Gastrocnemius medialis (tissue), 4 donors: ENCODE measurements around the gene AGBL1. TPM values are rescaled to one million over a fixed set of nuclear protein-coding genes. Genes with fewer than 3 reads are reported as not detected.

ENCODE experiments used
- ATAC-seq, 2 donors: fragments of 150-250 bp; one replicate each; pipeline ENCODE4 v1.9.1; 2016
- DNase-seq, 2 donors: peaks; one replicate each; pipeline ENCODE4 v3.0.0-alpha.2; 2019
- H3K27ac ChIP-seq, 4 donors: fragments of 200-600 bp; sonication (generic); 1 replicate in 1 of 4; 2 replicates in 3 of 4; pipeline ENCODE4 v1.5.1; 2016 to 2018; ENCODE audit warnings: mild to moderate bottlenecking in 2 of 4, moderate library complexity in 1 of 4
- H3K27me3 ChIP-seq, 3 donors: fragments of 200-600 bp; sonication (generic) in 2 of 3; 1 replicate in 1 of 3; 2 replicates in 2 of 3; pipeline versions ENCODE4 v1.5.1 to v1.6.0; 2016 to 2019; ENCODE audit warnings: mild to moderate bottlenecking in 1 of 3, moderate library complexity in 1 of 3
- H3K36me3 ChIP-seq, 2 donors: fragments of 200-600 bp; sonication (generic) in 1 of 2; one replicate each; pipeline ENCODE4 v1.5.1; 2017 to 2018
- H3K4me1 ChIP-seq, 2 donors: fragments of 200-600 bp; sonication (generic) in 1 of 2; one replicate each; pipeline ENCODE4 v1.5.1; 2016 to 2017; ENCODE audit warnings: mild to moderate bottlenecking in 2 of 2
- H3K4me3 ChIP-seq, 4 donors: fragments of 200-600 bp; sonication (generic) in 3 of 4; 1 replicate in 1 of 4; 2 replicates in 3 of 4; pipeline ENCODE4 v1.5.1; 2016 to 2019; ENCODE audit warnings: mild to moderate bottlenecking in 2 of 4
- H3K9me3 ChIP-seq, 3 donors: fragments of 200-600 bp; sonication (generic) in 2 of 3; 1 replicate in 1 of 3; 2 replicates in 2 of 3; pipeline ENCODE4 v1.5.1; 2016 to 2019
- POLR2A ChIP-seq, 2 donors: fragments of 450-650 bp; IDR thresholded peaks; one replicate each; pipeline ENCODE4 v1.6.1; 2017; ENCODE audit warnings: antibody characterized with exemption in 2 of 2, mild to moderate bottlenecking in 2 of 2, moderate library complexity in 2 of 2
- in situ Hi-C, 4 donors: fragments of 200-750 bp; cut with MboI; loops; one replicate each; pipeline versions ENCODE4 v1.15.0 to v1.8.0; 2017; ENCODE audit warnings: low sequenced_read_pairs in 4 of 4
- intact Hi-C: fragments of 100-400 bp; cut with DNase I; formaldehyde crosslinking; loops from one replicate; pipeline ENCODE4 v1.15.1; 2023; ENCODE audit warnings: low total_unique reads
- total RNA-seq, 4 donors: library from RNA; depleted of rRNA; stranded (reverse); fragments of >200 nt; gene quantifications; one replicate each; pipeline versions ENCODE4 v1.1.0 to v1.2.3, GENCODE V29; 2016
- TF ChIP-seq, protein P1 (sequence below), 5 experiments: fragments of 450-650 bp in 3 of 5; fragments of 200-600 bp in 2 of 5; sonication (generic) in 2 of 5; IDR thresholded peaks in 4 of 5; conservative IDR thresholded peaks in 1 of 5; 1 replicate in 4 of 5; 2 replicates in 1 of 5; pipeline ENCODE4 v1.5.1; 2016 to 2019; ENCODE audit warnings: antibody characterized with exemption in 5 of 5, mild to moderate bottlenecking in 3 of 5, moderate library complexity in 3 of 5

Gene AGBL1
- total RNA-seq, 4 donors from 2014 or later, result 3.8 to 29.7 (median 15.9) TPM

GRCh38 chr15:86399041-86399954 is 319.6 kb downstream of the AGBL1 start:
- in situ Hi-C loops (loop anchor here in 1 of 4 donors (25.0 kb wide), 1 partner anchor 537 kb away; no protein-coding TSS in a partner anchor), intact Hi-C loops (no loop called here)
- H3K27me3 ChIP-seq, result no peaks in the 10 kb centered on the region
- DNase-seq, result peak; percentile 44 to 73
- peak overlapping the region; percentile 55 to 78 (median 66) for H3K27ac ChIP-seq
- ATAC-seq, result peak; percentile 87 to 95
- no peaks in the 10 kb centered on the region for H3K36me3 ChIP-seq
- H3K9me3 ChIP-seq, result no peaks in the 10 kb centered on the region
- H3K4me3 ChIP-seq, result no peak overlapping the region
- TF ChIP-seq, protein P1, sequence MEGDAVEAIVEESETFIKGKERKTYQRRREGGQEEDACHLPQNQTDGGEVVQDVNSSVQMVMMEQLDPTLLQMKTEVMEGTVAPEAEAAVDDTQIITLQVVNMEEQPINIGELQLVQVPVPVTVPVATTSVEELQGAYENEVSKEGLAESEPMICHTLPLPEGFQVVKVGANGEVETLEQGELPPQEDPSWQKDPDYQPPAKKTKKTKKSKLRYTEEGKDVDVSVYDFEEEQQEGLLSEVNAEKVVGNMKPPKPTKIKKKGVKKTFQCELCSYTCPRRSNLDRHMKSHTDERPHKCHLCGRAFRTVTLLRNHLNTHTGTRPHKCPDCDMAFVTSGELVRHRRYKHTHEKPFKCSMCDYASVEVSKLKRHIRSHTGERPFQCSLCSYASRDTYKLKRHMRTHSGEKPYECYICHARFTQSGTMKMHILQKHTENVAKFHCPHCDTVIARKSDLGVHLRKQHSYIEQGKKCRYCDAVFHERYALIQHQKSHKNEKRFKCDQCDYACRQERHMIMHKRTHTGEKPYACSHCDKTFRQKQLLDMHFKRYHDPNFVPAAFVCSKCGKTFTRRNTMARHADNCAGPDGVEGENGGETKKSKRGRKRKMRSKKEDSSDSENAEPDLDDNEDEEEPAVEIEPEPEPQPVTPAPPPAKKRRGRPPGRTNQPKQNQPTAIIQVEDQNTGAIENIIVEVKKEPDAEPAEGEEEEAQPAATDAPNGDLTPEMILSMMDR (IDR thresholded peaks at IDR 0.05 in 4 of 5, conservative IDR thresholded peaks at IDR 0.05 in 1 of 5), result no peak
- TF ChIP-seq POLR2A (IDR thresholded peaks at IDR 0.05), result no peak
- peaks cover 16 to 34% of the 10 kb centered on the region in 2 donors for H3K4me1 ChIP-seq

- TF ChIP-seq, protein P1 (IDR thresholded peaks at IDR 0.05 in 4 of 5, conservative IDR thresholded peaks at IDR 0.05 in 1 of 5), result no peak
- no peak for TF ChIP-seq POLR2A (IDR thresholded peaks at IDR 0.05)
- Histone ChIP-seq H3K4me1 (peaks cover 16 to 37% of the 10 kb centered on the region in 2 donors), H3K27ac (peak overlapping the region in 2 of 4 donors; percentile 47 to 55), H3K36me3 (no peaks in the 10 kb centered on the region), H3K4me3 (no peak overlapping the region), H3K27me3 (no peaks in the 10 kb centered on the region), H3K9me3 (no peaks in the 10 kb centered on the region)
- intact Hi-C loops, result no loop called here
- in situ Hi-C loops, result loop anchor here in 1 of 4 donors (25.0 kb wide), 1 partner anchor 109 kb away; no protein-coding TSS in a partner anchor
- no peak for ATAC-seq
- no peak for DNase-seq
Measured at GRCh38 chr15:86403221-86403620, 323.6 kb downstream of the AGBL1 start.

GRCh38 chr15:86403914-86404583 is 324.4 kb downstream of the AGBL1 start:
- H3K4me3 ChIP-seq, result no peak overlapping the region
- intact Hi-C loops, result no loop called here

GRCh38 chr15:86408261-86408660 is 328.6 kb downstream of the AGBL1 start:
- Histone ChIP-seq H3K9me3 (no peaks in the 10 kb centered on the region), H3K27me3 (no peaks in the 10 kb centered on the region), H3K4me3 (no peak overlapping the region), H3K4me1 (peaks cover 4 to 12% of the 10 kb centered on the region in 2 donors), H3K36me3 (no peaks in the 10 kb centered on the region), H3K27ac (no peak overlapping the region)
- intact Hi-C loops (no loop called here), in situ Hi-C loops (loop anchor here in 1 of 4 donors (25.0 kb wide), 1 partner anchor 104 kb away; no protein-coding TSS in a partner anchor)
- no peak for DNase-seq
- no peak for TF ChIP-seq POLR2A (IDR thresholded peaks at IDR 0.05)
- TF ChIP-seq, protein P1 (IDR thresholded peaks at IDR 0.05 in 4 of 5, conservative IDR thresholded peaks at IDR 0.05 in 1 of 5), result no peak
- ATAC-seq, result no peak

More at GRCh38 chr15:86403914-86404583, 324.4 kb downstream of the AGBL1 start:
- peaks cover 11 to 32% of the 10 kb centered on the region in 2 donors for H3K4me1 ChIP-seq
- H3K27ac ChIP-seq, result peak overlapping the region in 3 of 4 donors; percentile 47 to 56 (median 55)
- no peaks in the 10 kb centered on the region for H3K9me3 ChIP-seq
- ATAC-seq (peak; percentile 79 to 84), DNase-seq (peak in 1 of 2 donors; percentile 34)
- no peaks in the 10 kb centered on the region for H3K36me3 ChIP-seq
- H3K27me3 ChIP-seq, result no peaks in the 10 kb centered on the region
- TF ChIP-seq POLR2A (IDR thresholded peaks at IDR 0.05), result no peak
- TF ChIP-seq, protein P1 (IDR thresholded peaks at IDR 0.05 in 4 of 5, conservative IDR thresholded peaks at IDR 0.05 in 1 of 5), result no peak
- in situ Hi-C loops, result loop anchor here in 1 of 4 donors (25.0 kb wide), 1 partner anchor 108 kb away; no protein-coding TSS in a partner anchor
